GM21390 (cell line): ENCODE results near the gene ZMIZ2.
A peak's percentile ranks its signal among the peaks of the same experiment; 100 is the strongest.

Source experiments
- ATAC-seq: cut with Tn5 transposase; IDR thresholded peaks from one replicate; pipeline ENCODE4 v1.9.1; 2021; ENCODE audit not compliant: unreplicated experiment

The ZMIZ2 gene

DNA sequence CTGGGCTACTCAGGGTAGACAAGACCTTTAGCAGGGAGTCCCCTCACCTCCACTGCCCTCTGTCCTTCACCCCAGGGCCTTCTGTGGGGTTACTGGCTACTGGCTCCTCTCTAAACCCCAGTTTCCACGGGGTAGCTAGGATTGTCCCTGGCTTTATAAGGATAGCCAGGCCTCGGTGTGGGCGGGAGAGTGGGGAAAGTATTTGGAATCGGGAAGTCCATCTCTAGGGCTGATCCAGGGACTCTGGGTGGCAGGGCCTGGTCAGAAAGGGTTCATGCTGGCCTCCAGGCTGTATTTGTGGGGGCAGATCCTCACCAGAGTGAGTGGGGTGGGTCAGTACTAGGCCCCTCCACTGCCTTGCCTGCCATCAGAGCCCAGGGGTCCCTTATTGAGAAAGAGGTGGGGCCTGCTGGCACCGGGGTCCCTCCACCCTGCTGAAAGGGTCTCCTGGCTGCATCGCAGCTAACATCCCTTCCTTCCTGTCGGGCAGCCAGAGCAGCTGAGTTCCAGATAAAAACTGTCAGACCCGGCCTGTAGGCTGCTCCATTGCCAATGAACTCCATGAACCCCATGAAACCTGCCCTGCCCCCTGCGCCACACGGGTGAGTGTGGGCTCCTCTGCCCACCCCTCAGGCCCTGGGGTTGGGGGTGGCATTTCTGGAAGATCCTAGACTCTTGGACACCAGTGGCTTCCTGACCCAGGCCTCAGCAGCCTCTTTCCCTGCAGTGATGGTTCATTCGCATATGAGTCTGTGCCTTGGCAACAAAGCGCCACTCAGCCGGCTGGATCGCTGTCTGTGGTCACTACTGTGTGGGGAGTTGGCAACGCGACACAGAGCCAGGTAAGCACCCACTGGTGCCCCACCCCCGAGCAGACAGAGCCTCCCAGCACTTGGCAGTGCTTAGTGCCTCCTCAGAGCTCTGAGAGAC is 7.3 kb downstream of the ZMIZ2 start:
- no peak for ATAC-seq

DNA sequence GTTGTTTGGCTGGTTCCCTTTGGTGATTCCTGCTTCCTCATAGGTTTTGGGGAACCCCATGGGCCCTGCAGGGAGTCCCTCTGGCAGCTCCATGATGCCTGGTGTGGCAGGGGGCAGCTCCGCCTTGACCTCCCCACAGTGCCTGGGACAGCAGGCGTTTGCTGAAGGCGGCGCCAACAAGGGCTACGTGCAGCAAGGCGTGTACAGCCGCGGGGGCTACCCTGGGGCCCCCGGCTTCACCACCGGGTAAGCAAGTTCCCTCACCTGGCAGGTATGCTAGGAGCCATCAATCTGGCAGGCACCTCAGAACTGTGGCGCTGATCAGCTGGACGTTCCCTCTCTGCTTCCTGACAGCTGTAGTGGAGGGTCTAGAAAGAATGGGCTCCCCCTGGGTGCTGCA is 8.3 kb downstream of the ZMIZ2 start:
- ATAC-seq = no peak

DNA sequence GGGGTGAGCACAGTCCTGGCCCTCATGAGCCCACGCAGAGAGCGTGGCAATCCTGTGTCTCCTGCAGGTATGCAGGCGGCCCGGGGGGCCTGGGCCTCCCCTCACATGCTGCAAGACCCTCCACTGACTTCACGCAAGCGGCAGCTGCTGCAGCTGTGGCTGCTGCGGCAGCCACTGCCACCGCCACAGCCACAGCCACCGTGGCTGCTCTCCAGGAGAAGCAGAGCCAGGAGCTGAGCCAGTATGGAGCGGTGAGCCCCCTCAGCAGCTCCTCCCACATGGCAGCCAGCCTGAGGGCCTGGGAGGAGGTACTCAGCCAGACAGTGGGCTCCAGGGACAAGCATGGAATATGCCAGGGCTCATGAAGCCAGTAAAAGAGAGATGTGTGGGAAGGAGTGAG is 8.7 kb downstream of the ZMIZ2 start:
- no peak for ATAC-seq

DNA sequence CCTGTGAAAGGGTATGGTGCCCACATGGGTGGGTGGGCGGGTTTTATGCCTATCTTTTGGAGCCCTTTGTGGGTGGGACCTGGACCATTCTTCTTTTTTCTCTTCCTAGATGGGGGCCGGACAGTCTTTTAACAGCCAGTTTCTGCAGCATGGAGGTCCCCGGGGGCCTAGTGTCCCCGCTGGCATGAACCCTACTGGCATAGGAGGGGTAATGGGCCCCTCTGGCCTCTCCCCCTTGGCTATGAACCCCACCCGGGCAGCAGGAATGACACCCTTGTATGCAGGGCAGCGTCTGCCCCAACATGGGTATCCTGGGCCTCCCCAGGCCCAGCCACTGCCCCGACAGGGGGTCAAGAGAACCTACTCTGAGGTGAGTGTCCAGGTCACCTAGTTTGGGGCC is 9.1 kb downstream of the ZMIZ2 start:
- no peak for ATAC-seq

DNA sequence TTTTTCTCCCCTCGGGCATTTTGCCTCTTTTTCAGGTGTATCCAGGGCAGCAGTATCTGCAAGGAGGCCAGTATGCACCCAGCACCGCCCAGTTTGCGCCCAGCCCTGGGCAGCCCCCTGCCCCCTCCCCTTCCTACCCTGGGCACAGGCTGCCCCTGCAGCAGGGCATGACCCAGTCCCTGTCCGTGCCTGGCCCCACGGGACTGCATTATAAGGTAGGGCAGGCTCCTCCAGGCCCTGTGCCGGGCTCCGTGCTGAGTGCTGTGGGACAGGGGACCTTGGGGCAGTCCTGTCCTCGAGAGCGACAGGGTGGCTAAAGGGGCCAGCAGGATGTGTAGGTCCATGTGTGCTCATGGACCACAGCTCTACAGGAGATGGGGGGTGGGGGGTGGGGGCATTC is 10.6 kb downstream of the ZMIZ2 start:
- no peak for ATAC-seq

DNA sequence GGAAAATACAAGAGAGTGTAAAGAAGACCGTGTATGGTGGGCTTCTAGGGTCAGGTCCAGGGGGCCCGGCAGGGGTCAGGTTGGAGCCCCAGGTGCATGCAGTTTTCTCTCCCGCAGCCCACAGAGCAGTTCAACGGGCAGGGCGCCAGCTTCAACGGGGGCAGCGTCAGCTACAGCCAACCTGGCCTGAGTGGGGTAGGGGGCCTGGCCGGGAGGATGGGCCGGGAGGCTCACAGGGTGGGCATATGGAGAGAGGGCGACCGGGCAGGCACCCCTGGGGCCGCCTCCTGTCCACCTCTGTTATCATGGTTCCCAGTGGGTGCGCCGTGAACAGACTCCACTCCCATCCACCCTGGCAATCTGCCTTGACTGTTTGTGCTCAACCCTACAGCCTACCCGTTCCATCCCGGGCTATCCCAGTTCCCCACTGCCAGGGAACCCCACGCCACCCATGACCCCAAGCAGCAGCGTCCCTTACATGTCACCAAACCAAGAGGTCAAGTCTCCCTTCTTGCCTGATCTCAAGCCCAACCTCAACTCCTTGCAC is 11.5 kb downstream of the ZMIZ2 start:
- ATAC-seq = no peak

DNA sequence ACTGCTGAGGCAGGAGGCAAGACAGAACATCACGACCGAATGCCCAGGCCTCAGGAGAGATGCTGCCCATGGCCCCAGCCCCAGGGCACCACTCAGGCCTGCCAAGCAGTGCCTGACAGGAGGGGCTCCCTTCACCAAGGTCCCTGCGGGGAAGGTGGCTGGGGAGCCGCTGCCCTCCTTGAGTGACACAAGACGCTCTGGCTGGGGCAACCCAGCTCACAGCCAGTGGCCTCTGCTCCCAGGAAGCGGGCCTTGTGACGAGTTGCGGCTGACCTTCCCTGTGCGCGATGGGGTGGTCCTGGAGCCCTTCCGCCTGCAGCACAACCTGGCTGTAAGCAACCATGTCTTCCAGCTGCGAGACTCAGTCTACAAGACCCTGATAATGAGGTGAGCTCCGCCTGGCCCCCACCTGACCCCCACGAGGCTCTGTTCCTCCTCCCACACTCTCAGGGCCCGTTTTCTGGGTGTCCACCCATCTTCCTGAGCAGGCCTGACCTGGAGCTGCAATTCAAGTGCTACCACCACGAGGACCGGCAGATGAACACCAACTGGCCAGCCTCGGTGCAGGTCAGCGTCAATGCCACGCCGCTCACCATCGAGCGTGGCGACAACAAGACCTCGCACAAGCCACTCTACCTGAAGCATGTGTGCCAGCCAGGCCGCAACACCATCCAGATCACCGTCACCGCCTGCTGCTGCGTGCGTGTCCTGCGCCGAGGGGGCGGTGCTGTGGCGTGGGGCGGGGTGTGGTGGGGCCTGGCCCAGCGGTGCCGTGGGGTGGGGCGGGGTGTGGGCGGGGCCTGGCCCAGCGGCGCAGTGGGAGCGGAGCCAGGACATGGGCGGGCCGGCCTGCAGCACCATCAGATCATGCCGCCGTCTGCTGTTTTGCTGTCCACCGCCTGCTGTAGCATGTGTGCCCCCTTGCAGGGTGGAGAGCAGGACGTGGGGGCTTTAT is 12.8 kb downstream of the ZMIZ2 start:
- no peak for ATAC-seq

DNA sequence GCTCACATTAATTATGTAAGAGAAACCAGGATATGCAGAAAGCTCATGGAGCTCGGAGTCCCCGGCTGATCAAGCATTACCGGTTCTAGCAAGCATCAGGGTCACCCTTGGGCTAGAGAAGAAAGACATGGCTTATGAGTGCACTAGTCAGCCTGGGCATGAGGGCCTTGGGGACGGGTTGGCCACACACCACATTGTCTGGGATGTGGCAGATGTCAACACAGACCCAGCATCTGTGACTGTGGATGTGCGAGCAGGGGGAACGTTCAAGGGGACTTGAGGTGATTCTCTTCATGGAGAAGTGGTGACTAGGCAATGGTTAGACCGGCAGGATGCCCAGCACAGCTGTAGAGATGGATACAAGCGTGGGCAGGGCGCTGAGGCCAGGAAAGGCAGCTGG is 13.7 kb downstream of the ZMIZ2 start:
- ATAC-seq = no peak

DNA sequence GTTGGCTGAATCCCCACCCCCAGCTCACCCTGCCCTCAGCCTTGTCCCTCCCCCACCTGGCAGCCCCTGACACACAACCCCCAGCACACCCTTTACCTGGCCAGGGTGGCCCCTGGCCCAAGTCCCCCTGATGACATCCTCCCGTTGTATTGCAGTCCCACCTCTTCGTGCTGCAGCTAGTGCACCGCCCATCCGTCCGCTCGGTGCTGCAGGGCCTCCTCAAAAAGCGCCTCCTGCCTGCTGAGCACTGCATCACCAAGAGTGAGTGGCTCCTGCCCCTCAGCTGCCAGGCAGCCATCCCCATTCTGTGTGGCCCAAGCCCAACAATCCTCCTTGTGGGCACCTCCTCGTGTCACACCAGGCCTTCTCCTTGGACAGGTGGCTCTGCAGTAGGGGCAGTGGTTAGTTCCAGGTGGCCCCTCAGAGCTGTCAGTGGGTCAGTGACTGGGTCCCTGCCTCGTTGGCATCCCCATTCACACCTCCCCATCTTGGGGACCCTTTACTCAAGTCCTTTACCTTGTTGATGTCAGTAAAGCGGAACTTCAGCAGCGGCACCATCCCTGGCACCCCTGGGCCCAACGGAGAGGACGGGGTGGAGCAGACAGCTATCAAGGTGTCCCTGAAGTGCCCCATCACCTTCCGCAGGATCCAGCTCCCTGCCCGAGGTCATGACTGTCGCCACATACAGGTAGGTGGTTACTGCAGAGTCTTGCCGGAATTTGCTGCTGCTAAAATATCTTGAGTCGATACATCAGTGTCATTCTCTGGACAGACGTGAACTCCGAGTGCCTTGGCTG is 14.3 kb downstream of the ZMIZ2 start:
- ATAC-seq = no peak

DNA sequence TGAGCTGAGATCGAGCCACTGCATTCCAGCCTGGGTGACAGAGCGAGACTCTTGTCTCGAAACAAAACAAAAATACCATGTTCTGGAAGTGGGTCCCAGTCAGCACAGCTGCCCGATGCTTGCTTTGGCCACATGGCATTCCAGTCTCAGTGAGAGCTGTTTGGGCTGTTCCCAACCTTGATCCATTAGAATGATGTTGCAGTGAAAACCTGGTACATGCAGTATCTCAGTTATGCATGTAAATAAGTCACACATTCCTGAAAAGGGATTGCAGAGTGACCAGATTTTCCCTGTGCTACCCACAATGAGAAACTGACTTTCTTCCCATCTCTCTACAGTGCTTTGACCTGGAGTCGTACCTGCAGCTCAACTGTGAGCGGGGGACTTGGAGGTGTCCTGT is 15.4 kb downstream of the ZMIZ2 start:
- no peak for ATAC-seq

DNA sequence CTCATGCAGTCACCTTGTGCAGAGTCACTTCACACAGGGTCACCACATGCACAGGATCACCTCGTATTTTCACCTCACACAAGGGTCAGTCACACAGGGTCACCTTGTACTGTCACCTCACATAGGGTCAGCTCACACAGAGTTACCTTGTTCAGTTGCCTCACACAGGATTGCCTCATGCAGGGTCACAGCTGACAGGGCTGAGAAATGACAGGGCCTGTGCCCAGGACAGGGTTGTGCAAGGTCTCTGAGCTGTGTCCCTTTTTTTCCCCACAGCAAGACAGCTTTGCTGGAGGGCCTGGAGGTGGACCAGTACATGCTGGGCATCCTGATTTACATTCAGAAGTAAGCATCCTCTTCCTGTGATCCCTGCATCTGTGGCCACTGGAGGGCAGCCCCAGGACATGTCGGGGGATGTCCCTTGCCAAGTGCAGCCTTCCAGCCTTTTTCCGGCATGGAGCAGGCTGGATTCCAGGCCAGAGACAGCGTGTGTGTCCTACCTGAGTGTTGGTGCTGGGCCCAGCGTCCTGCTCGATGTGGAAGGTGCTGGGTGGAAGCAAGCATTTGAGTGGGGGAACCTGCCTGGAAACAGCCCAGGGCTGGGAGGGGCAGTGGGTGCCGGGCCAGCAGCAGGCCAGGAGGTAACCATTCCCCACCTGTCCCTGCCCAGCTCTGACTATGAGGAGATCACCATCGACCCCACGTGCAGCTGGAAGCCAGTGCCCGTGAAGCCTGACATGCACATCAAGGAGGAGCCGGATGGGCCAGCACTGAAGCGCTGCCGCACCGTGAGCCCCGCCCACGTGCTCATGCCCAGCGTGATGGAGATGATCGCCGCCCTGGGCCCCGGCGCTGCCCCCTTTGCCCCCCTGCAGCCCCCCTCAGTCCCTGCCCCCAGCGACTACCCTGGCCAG is 16.3 kb downstream of the ZMIZ2 start:
- no peak for ATAC-seq

DNA sequence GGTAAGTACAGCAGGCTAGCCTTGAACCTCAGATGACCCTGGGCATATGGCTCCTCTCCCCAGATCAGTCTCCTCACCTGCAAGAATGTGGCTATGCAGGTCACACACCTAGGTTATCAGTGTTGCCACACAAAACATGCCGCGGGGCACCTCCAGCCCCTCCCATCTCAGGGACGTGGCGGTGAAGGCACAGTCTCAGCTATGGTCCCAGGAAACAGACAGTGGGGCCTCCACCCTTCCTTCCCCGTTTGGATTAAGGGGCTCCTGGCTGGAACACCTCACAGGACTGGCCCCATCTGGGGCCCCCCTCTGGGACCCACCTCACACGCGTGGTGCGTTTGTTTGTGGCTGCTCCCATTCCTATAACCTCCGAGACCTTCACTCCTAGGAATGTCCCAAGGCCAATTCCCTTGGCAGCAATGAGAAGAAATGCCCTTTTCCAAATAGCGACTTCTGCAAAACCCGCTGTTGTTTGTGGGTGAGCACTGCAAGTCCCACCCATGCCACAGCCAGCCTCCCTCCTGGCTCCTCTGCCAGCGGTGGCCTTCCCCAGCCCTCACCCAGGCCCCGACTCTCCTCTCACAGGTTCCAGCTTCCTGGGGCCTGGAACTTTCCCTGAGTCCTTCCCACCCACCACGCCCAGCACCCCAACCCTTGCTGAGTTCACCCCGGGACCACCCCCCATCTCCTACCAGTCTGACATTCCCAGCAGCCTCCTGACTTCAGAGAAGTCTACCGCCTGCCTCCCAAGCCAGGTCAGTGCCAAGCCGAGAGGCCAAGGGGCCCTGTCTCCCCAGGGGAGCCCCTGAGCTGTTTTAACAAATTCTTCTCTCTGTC is 17.1 kb downstream of the ZMIZ2 start:
- ATAC-seq = no peak

DNA sequence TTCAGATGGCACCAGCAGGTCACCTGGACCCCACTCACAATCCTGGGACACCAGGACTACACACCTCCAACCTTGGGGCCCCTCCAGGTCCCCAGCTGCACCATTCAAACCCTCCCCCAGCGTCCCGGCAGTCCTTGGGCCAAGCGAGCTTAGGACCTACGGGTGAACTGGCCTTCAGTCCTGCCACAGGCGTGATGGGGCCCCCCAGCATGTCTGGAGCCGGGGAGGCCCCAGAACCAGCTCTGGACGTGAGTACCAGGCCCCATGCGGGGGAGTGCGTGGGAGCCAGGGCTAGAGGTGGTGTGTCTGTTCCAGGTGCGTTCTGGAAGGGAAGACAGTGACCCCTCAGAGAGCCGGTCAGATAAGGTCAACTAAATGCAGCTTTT is 17.8 kb downstream of the ZMIZ2 start:
- no peak for ATAC-seq

DNA sequence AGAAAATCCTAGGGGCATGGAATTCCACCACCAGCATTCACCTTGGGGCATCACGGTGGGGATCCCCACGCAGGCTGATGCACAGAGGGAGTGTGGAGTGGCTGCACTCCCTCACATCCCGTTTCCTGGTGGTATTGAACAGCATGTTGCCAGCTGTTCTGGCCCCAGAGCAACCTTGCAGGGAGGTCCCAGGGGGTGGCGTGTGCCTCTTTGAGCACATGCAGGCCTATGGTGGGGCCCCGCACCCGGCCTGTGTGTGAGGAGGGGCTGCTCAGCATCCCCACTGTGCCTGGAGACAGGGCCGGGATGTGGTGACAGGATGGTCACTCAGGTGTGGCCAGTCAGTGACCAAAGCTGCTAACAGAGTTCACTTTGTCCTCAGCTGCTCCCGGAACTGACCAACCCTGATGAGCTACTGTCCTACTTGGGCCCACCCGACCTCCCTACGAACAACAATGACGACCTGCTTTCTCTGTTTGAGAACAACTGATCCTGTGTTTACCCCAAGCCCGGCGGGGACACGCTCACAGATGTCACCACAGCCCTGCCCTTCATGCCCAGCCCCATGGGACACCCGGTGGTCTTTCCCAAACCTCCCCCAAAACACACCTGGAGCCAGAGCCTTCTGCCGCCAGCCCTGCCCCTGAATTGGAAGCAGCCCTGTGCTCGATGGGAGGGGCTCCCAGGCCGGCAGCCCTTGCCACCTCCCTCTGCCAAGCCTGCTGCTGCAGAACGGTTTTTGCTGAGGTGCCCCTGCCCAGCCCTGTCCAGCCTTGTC is 18.7 kb downstream of the ZMIZ2 start:
- ATAC-seq = no peak

DNA sequence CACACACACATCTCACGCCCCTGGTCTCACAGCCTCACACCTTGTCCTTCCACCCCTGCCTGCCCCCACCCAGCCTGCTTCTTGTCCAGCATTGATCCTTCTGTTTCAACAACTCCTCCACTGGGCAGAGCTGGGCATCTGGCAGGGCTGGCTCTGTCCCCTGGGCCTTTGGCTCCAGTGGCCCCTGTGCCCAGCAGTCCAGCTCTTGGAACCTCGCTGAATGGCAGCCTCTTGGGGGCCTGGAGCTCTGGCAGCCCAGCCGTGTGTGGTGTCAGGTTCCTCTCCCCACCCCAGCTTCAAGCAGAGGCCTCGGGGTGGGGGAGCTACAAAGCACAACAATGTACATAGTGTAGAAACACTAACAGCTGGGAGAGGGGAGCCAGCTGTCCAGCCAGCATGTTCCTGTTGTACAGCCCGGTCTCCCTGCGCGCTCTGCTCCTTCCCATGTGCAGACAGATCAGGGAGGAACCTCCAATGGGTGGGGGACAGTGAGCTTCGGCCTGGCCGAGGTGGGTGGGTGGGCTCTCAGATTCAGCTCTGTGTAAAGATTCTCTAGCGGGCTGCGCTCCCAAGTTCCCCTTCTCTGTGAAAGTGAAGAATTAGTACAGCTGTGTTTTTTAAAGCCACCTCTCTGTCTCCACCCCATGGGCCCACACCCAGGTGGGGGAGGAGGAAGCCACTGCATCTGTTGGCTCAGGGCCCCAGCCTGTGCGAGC is 19.4 kb downstream of the ZMIZ2 start:
- peak; percentile 52 for ATAC-seq

DNA sequence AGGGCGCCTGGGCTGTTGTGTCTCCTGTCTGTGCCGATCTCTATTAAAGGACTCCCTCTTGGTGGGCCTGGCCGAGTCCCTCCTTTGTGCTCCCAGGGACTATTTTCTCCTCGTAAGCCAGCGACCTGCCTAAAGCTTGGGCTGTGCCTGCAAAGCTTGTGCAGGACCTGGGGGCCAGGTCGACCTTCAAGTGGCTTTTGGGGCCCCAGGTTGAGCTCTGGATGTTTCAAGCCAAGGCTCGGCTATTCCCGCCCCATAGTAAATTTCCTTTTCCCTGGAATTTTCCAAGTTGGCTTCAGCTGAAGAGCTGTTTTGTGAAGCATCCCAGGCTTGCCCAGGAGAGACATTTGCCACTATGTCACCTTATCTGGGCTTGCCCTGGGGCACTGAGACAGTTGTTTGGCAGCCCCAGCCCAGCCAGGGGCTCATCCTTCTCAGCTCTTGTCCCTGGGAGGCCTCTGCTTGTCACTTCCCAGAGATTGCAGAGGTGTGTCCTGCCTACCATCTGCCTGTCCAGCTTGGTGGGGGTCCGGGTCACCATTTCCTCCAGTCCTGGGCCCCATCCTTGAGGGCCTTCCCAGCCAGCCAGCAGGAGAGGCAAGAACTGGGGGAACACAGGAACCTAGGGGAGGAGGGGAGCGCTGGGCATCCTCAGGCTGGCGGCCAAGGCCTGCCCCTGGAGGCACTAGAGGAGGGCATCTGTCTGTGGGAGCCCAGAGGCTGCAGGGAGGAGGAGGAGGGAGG is 20.2 kb downstream of the ZMIZ2 start:
- ATAC-seq = no peak

DNA sequence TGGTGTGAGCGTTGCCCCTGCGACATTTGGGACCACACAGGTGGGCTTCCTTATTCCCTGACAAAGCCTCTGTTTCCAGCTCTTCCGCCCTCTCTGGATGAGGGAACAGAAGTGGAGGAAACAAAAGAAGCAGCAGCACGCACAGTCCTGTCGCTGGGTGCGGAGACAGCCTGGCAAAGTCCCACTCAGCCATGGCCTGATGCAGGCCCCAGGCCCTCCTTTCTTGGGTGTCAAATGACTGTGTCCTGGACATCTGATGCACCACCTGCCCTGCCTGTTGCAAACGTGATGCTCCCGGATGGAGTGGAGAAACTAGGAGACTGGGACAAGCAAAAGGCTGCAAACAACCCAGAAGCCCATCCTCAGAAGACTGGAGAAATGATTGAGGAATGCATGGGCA is 20.7 kb downstream of the ZMIZ2 start:
- ATAC-seq = no peak
